Raji (cell line): Measurements from ENCODE around the gene ILRUN.
A peak's percentile ranks its signal among the peaks of the same experiment; 100 is the strongest.

Experiments
- POLR2A ChIP-seq: IDR thresholded peaks from 2 replicates; pipeline ENCODE4 v1.6.1; 2011; ENCODE audit warnings: low read depth, low read length, control low read depth; ENCODE audit not compliant: insufficient read depth

The ILRUN gene

GRCh38 chr6:34672657-34673043, 23.9 kb downstream of the ILRUN start:
- TF ChIP-seq POLR2A = no peak

GRCh38 chr6:34671801-34672656, 24.5 kb downstream of the ILRUN start:
- peak; percentile 66 for TF ChIP-seq POLR2A

- no peak for TF ChIP-seq POLR2A
These were observed 25.2 kb downstream of the ILRUN start for GRCh38 chr6:34671367-34671766.

GRCh38 chr6:34667481-34668238, 28.9 kb downstream of the ILRUN start:
- no peak for TF ChIP-seq POLR2A

GRCh38 chr6:34665019-34665418, 31.5 kb downstream of the ILRUN start:
- TF ChIP-seq POLR2A = no peak

- no peak for TF ChIP-seq POLR2A
These were observed 32.2 kb downstream of the ILRUN start for GRCh38 chr6:34664256-34664971.

GRCh38 chr6:34663831-34664255, 32.7 kb downstream of the ILRUN start:
- no peak for TF ChIP-seq POLR2A

GRCh38 chr6:34663371-34663770, 33.2 kb downstream of the ILRUN start:
- no peak for TF ChIP-seq POLR2A

GRCh38 chr6:34661357-34661756, 35.2 kb downstream of the ILRUN start:
- TF ChIP-seq POLR2A = no peak

GRCh38 chr6:34658605-34659265, 37.8 kb downstream of the ILRUN start:
- peak; percentile 70 for TF ChIP-seq POLR2A

GRCh38 chr6:34657307-34657978, 39.1 kb downstream of the ILRUN start:
- TF ChIP-seq POLR2A = no peak

- no peak for TF ChIP-seq POLR2A
These were observed 39.6 kb downstream of the ILRUN start for GRCh38 chr6:34657037-34657306.

GRCh38 chr6:34656378-34657036, 40.1 kb downstream of the ILRUN start:
- peak; percentile 52 for TF ChIP-seq POLR2A

- no peak for TF ChIP-seq POLR2A
These were observed 42.4 kb downstream of the ILRUN start for GRCh38 chr6:34654061-34654710.
